Keratinocyte (primary cell): ENCODE data around the gene OR1D5.

Source experiments
- EZH2 ChIP-seq: IDR thresholded peaks from one replicate; pipeline ENCODE4 v1.6.1; 2012; ENCODE audit warnings: inconsistent platforms, mild to moderate bottlenecking, low read length, moderate library complexity
- TF ChIP-seq, protein P1 (sequence below), 3 experiments: IDR thresholded peaks in 1 of 3; conservative IDR thresholded peaks in 1 of 3; optimal IDR thresholded peaks in 1 of 3; 2 replicates in 2 of 3; 3 replicates in 1 of 3; pipeline versions ENCODE3 to v1.5.1; 2011; ENCODE audit warnings: low read length in 3 of 3, mild to moderate bottlenecking in 3 of 3, moderate library complexity in 2 of 3, control low read depth in 1 of 3, inconsistent platforms in 1 of 3; ENCODE audit not compliant: insufficient read depth in 2 of 3; ENCODE audit errors: extremely low read depth in 1 of 3

DNA sequence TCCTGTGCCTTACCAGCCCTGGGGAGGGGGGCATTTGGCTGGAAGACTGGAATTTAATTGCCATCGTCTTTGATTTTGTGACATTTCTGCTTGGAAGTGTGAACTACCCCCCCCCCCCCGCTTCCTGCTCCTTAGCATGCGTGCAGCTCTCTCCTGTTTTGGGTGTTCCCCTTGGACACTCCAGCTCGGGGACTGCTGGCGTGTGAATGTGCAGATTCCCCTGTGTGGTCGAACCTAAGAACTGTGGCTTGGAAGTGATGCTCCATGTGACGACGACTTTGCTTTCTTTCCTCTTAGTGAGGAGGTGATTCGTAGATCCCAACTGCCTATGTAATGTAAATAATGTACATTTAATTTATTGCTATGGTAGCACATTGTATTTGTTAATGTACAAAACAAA is 26.1 kb downstream of the OR1D5 start:
- TF ChIP-seq, protein P1, sequence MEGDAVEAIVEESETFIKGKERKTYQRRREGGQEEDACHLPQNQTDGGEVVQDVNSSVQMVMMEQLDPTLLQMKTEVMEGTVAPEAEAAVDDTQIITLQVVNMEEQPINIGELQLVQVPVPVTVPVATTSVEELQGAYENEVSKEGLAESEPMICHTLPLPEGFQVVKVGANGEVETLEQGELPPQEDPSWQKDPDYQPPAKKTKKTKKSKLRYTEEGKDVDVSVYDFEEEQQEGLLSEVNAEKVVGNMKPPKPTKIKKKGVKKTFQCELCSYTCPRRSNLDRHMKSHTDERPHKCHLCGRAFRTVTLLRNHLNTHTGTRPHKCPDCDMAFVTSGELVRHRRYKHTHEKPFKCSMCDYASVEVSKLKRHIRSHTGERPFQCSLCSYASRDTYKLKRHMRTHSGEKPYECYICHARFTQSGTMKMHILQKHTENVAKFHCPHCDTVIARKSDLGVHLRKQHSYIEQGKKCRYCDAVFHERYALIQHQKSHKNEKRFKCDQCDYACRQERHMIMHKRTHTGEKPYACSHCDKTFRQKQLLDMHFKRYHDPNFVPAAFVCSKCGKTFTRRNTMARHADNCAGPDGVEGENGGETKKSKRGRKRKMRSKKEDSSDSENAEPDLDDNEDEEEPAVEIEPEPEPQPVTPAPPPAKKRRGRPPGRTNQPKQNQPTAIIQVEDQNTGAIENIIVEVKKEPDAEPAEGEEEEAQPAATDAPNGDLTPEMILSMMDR (optimal IDR thresholded peaks at IDR 0.05 in 1 of 3, IDR thresholded peaks at IDR 0.05 in 1 of 3, conservative IDR thresholded peaks at IDR 0.05 in 1 of 3; ENCODE audit: extremely low read depth in 1 of 3, insufficient read depth in 2 of 3, low read length in 3 of 3) = no peak
- TF ChIP-seq EZH2 = no peak
